NCI-H1436 treated with DMSO at 0.1 percent for 48 hours (cell line): ENCODE measurements around the gene XYLT2.
A peak's percentile ranks its signal among the peaks of the same experiment; 100 is the strongest.
"Not testable (repeated sequence)": the region's sequence is repeated elsewhere in the genome, so short reads cannot be mapped to it uniquely, and the experiment has no call there.

ENCODE experiments used
- DNase-seq: peaks from one replicate; lab custom pipeline; 2025; lab: John Stamatoyannopoulos, UW

Gene XYLT2

DNA sequence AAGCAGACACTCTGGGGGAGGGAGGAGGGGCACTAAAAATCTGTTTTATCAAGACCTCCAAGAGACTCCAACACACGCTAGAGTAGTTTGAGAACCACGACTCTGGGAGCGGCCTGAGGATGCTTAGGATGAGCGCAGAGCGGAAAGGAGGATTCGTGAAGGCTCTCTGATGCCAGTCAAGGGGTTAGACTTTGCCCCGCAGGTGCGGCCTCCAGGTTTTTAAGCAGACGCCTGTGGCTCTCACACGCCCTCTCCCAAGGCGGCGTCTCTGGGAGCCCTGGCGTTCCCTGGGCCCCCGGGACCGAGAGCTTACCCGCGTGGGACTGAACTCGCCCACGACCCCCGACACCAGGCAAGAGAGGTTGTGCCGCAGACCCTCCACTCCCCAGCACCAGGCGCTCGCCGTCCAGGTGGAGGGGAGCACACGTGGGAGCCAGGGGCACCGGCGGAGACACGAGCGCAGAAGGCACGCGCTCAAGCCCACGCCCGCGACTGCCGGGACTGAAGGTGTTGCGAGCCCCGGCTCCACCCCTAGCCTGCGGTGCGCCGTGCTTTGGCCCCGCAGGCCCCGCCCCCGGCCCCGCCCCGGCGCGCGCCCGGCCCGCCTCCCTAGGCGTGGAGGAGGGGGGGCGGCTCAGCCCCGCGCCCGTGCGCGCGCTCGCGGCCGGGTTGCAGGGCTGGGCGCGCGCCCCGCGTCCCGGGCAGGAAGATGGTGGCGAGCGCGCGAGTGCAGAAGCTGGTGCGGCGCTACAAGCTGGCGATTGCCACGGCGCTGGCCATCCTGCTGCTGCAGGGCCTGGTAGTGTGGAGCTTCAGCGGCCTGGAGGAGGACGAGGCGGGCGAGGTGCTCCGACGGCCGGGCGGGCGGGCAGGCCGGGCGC lies at the start of gene XYLT2:
Gene XYLT2, plus strand, starts transcription at position 695 of the 881 bp plus-strand sequence. Its CDS starts 15 bp downstream, at position 710.
- DNase-seq = peak; percentile 15

GRCh38 chr17:50297407-50297865 lies 48.5 kb upstream of the XYLT2 start:
- no peak for DNase-seq

DNA sequence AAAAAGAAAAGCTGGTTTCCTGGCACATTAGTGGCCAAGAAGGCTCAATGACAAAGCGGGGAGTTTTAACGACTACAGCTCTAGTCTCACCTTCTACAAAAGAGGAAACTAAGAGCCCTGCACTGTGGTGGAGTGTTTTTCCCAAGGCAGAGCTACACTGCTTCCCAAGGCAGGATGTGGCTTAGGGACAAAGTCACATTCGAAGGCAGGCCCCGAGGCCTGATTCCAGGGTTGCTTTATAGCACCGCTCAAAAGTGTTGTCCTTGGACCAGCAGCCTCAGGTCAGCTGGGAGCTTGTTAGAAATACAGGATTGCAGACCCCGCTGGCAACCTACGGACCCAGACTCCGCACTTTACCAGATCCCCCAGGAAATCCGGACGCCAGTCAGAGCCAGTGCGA lies 47.9 kb upstream of the XYLT2 start:
- DNase-seq = no peak

DNA sequence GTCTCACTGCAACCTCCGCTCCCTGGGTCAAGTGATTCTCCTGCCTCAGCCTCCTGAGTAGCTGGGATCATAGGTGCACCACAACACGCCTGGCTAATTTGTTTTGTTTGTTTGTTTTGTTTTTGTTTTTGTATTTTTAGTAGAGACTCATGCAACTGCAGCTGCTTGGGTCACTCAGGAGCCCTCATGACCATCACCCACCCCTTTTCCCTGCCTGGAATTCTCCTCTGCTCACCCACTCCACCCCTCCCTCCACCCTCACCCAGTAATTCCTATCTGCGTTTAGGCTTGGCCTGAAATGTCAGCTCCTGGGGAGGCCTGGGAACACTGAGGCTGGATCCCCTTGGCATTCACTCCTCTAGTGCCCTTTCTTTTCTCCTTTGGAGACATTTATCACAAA lies 46.1 kb upstream of the XYLT2 start:
- no peak for DNase-seq

DNA sequence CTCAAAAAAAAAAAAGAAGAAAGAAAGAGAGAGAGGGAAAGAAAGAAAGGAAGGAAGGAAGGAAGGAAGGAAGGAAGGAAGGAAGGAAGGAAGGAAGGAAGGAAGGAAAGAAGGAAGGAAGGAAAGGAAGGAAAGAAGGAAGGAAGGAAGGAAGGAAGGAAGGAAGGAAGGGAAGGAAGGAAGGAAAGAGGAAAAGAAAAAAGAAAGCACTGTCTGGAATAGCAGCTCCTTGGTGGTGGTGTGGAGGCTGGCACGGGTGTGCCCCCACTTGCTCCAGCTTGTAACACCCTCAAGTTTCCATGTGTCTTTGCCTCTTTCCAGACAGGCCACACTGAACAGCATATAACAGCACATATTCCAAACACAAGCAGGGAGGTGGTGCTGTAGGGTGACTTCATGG lies 45.1 kb upstream of the XYLT2 start:
- DNase-seq = not testable (repeated sequence)

GRCh38 chr17:50301891-50302584 lies 43.9 kb upstream of the XYLT2 start:
- DNase-seq = no peak

GRCh38 chr17:50303051-50303450 lies 42.9 kb upstream of the XYLT2 start:
- DNase-seq = no peak

- DNase-seq = no peak
These were observed 42.3 kb upstream of the XYLT2 start for GRCh38 chr17:50303596-50303995.

DNA sequence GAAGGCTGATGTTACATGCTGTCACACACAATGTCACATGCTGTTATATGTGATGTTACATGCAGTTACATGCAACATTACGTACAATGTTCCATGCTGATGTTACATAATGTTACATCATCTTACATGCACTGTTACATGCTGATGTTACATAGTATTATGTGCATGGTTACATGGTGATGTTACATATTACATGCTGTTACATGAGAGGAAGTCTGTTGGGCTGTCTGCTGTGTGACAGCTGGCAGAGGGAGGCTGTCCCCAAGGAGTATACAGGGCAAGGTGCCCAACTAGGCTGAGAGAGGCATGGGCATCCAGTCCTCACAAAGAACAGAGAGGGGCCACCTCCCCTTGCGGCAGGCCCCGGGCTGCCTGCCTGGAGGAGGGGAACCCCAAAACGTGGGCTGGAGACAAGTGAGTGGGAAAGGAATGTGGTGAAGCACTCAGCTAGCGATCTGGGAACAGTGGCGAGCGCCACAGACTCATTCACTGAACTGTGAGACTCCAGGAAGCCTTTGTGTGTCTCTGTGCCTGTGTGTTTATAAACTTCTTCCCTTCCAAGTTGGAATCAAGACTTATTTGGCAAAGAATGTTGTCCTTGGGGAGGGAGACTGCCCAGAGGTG lies 41.0 kb upstream of the XYLT2 start:
- no peak for DNase-seq

DNA sequence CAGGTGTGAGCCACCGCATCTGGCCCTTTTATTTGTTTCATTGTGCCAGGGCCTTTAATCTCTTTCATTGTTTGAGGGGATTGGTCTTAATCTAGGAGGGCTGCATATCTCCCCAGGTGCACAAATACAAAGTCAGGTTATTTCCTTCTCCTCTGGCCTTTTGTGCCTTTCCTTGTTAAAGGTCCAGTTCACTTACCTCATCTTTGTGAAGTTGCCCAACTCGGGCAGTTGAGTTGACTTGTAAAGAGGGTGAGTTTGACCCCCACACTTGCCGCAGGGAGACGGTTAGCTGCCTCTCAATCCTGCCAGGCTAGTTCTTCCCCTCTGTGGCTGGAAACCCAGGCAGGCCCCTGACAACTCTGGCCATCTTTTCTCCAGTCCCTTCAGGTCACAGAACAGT lies 38.3 kb upstream of the XYLT2 start:
- DNase-seq = no peak

DNA sequence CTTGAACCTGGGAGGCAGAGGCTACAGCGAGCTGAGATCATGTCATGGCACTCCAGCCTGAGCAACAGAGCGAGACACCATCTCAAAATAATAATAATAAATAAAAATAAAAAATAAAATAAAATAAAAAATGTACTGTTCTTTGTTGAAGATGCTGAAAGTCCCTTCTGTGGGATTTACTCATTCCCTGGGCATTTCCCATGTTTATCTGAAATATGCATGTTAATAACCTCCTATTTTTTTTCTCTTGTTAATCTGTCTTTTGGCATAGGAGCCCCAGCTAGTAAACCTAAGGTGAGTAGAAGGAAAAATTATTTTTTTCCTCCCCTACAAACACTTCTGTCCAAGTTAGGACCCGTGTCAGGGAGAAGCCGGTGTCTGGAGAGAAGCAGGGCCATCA lies 37.3 kb upstream of the XYLT2 start:
- no peak for DNase-seq

DNA sequence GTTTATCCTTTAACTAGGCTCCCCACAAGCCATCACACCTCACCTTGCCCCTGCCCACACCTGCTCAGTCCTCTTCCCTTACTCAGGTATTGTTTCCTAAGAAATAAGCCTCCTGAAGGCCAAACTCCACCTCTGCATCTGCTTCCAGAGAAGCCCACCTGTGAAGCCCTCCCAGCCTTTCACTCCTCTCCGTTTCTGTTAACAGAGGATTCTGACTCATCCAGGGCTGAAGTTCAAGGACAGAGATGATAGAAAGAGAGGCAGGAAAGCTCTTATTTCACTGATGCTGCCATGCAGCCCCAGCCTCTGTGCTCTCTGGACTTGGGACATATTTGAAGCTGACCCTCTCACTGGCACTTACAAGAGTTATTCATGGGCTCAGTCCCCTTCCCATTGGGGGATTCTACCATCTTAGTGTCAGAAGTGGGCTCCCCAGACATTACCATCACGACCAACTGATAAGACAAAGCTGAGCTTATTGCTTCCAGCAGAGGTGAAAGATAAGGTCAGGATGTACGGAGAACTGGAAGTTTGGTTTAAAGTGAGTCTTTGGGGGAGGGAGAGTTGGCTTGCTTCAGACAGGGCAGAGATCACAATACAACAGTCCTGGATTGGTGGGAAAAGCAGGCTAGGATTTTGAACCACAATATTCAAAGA lies 35.3 kb upstream of the XYLT2 start:
- DNase-seq = no peak

DNA sequence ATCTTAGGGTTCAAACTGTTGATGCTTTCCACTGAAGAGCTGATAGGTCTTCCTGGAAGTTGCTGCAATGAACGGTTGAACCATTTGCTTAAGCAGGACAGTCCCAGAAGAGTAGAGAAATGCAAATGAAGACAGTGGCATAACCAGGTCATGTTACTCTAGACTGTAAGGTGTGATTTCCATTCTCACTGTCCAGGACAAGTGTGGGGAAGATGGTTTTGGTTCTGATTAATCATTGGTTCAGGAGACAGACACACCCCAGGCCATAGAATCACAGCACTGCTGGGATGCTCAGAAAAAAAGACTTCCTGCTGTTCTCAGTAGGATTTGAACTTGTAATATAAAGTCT lies 34.8 kb upstream of the XYLT2 start:
- DNase-seq = no peak

GRCh38 chr17:50311483-50311882 lies 34.4 kb upstream of the XYLT2 start:
- no peak for DNase-seq

- no peak for DNase-seq
These were observed 33.6 kb upstream of the XYLT2 start for GRCh38 chr17:50312308-50312707.

DNA sequence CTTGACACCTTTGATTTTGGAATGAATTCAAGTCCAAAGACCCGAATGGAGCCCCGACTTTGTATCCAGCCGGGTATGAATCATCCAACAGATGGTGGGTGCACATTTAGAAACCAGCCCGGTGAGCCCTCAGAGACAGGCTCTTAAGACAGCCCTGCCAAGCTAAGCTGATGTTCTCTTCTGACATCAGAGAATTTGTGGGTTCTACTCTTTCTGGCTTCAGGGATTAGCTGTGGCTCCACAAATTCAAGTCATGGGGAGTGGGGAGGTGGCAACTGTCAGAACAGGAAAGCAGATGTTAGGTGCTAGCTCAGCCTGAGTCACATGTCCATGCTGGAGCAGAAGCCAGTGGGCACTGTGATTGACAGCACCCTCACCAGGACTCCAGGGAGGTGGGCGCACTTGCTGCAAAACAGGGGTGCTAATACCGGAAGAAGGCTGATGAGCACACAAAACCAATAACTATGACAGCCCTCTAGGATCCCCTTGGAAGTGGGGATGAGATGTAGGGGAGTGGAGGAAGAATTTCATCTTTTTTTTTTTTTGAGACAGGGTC lies 31.4 kb upstream of the XYLT2 start:
- no peak for DNase-seq

DNA sequence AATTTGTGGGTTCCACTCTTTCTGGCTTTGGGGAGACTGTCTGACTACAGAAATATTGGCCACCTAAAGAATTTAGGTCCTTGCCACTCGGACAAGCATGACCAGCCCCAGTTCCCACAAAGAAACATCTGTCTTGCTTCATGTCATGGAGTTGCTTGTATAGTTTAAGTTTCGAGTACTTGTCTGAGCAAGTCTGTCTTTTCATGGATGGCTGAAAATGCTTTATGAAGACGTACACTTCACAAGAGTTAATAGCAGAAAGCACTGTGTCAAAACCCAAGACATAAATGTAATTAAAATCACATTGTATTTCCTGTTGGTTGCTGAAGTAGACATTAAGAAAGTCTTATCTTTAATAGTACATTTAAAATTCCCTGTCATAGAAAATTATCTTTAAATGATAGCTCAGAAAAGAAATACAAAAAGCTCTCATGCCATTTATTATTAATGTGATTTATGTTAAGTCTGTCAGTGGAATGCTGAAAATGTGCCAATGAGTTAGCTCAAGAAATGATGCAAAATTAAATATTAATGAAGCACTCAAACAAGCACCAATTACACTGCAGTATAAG lies 29.8 kb upstream of the XYLT2 start:
- DNase-seq = no peak

- DNase-seq = not testable (repeated sequence)
These were observed 29.3 kb upstream of the XYLT2 start for GRCh38 chr17:50316660-50317059.

DNA sequence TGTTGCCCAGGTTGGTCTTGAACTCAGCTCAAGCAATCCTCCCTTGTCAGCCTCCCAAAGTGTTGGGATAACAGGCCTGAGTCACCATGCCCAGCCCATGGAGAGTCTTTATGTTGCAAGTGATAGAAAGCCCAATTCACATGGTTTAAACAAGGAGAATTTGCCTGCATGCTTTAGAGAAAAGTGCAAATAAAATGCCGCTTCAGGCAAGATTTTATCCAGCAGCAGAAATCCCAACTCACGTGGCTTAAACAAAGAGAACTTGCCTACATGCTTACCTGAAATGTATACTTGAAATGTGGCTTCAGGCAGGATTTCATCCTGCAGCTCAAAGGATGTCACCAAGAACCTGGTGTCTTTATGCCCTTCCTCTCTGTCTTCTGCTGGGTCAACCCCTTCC lies 28.8 kb upstream of the XYLT2 start:
- DNase-seq = no peak

DNA sequence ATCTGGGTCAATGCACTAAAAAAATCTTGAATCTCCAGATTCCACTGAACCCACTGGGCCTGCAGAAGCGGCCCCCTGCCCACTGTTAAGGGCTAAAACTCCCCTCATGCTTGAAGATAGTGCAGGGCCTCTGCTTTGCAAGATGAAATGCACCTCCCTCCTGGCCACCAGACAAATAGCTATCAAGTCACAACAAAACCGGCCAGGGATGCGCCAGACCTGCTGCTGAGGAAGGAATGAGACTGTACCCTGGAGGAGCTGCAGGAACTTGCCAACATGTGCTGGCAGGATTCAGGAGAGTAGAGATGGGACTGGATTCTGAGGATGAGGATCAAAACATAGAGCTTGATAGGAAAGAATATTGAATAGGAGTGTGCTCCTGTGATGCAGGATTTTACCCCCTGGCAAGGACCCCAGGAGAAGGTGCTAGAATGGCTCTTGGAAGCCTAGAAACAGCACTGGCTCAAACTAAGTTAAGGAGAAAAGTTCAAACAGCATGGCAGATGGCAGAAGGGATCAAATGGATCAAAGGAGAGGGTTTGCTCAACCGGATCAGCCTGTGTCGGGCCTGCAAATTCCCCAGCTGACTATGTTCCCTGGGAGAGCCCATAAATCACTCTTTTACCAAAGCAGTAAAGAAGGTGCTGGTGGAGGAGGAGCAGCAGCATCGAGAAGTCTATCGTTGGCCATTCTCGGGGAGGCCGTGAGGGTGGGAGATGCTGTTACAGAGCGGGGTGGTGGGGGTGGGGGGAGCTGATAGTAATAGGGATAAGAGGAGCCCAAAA lies 27.2 kb upstream of the XYLT2 start:
- DNase-seq = no peak
